OCI-LY1 (cell line): ENCODE results near the gene ESYT2.
"Not testable (repeated sequence)": the region's sequence is repeated elsewhere in the genome, so short reads cannot be mapped to it uniquely, and the experiment has no call there.

Experiments used
- H2AFZ ChIP-seq: fragments of 200-600 bp; sonication (generic), shearing (Covaris generic); 2 replicates; pipeline ENCODE4 v1.6.0; 2014; ENCODE audit warnings: antibody characterized with exemption, mild to moderate bottlenecking, low read length
- H3F3A ChIP-seq: fragments of 200-600 bp; sonication (generic), shearing (Covaris generic); 2 replicates; pipeline ENCODE4 v1.6.0; 2014; ENCODE audit warnings: mild to moderate bottlenecking, antibody characterized with exemption, low read length, moderate library complexity; ENCODE audit not compliant: insufficient read depth
- H3K27ac ChIP-seq: fragments of 200-600 bp; sonication (generic); 2 replicates; pipeline ENCODE4 v1.5.1; 2014; ENCODE audit warnings: low read length, mixed run types, mild to moderate bottlenecking, low read depth; ENCODE audit not compliant: poor library complexity, severe bottlenecking
- H3K27me3 ChIP-seq: fragments of 200-600 bp; sonication (generic); 2 replicates; pipeline ENCODE4 v1.6.0; 2014; ENCODE audit warnings: antibody characterized with exemption, mild to moderate bottlenecking, low read length, moderate library complexity; ENCODE audit not compliant: insufficient read depth
- H3K36me3 ChIP-seq: fragments of 200-600 bp; sonication (generic); 2 replicates; pipeline ENCODE4 v1.6.1; 2014; ENCODE audit warnings: mild to moderate bottlenecking, antibody characterized with exemption, low read length, moderate library complexity, mixed read lengths; ENCODE audit not compliant: insufficient read depth
- H3K4me1 ChIP-seq: fragments of 200-600 bp; sonication (generic); 2 replicates; pipeline ENCODE4 v1.5.1; 2014; ENCODE audit warnings: mild to moderate bottlenecking, low read length, moderate library complexity; ENCODE audit not compliant: insufficient read depth, severe bottlenecking
- H3K4me2 ChIP-seq: fragments of 200-600 bp; sonication (generic), shearing (Covaris generic); 2 replicates; pipeline ENCODE4 v1.6.1; 2014; ENCODE audit warnings: low read length
- H3K4me3 ChIP-seq: fragments of 200-600 bp; sonication (generic); 2 replicates; pipeline ENCODE4 v1.5.1; 2014; ENCODE audit warnings: low read length, low read depth, mild to moderate bottlenecking, mixed read lengths; ENCODE audit not compliant: poor library complexity, severe bottlenecking
- H3K79me2 ChIP-seq: fragments of 200-600 bp; shearing (Covaris generic); 2 replicates; pipeline ENCODE4 v1.6.1; 2016; ENCODE audit warnings: mixed run types, low read length, mixed read lengths; ENCODE audit not compliant: insufficient read depth
- H3K9ac ChIP-seq: fragments of 200-600 bp; sonication (generic), shearing (Covaris generic); 2 replicates; pipeline ENCODE4 v1.6.1; 2014; ENCODE audit warnings: mild to moderate bottlenecking, low read length, mixed read lengths
- H3K9me2 ChIP-seq: fragments of 200-600 bp; sonication (generic), shearing (Covaris generic); 2 replicates; pipeline ENCODE4 v1.6.1; 2014; ENCODE audit warnings: low read depth, mild to moderate bottlenecking, low read length, mixed read lengths
- H3K9me3 ChIP-seq: fragments of 200-600 bp; shearing (Covaris generic); 2 replicates; pipeline ENCODE4 v1.6.1; 2014; ENCODE audit warnings: low read length, mixed read lengths
- H4K20me1 ChIP-seq: fragments of 200-600 bp; sonication (generic), shearing (Covaris generic); 2 replicates; pipeline ENCODE4 v1.6.0; 2016; ENCODE audit warnings: mild to moderate bottlenecking, low read length; ENCODE audit not compliant: insufficient read depth
- EZH2 ChIP-seq: fragments of 200-600 bp; sonication (generic), shearing (Covaris generic); IDR thresholded peaks from 2 replicates; pipeline ENCODE4 v1.8.0; 2017; ENCODE audit warnings: borderline replicate concordance, mixed run types, mild to moderate bottlenecking, antibody characterized with exemption, low read length, moderate library complexity, mixed read lengths
- TF ChIP-seq, protein P1 (sequence below): fragments of 200-600 bp; sonication (generic), shearing (Covaris generic); IDR thresholded peaks from 2 replicates; pipeline ENCODE4 v1.5.1; 2017; ENCODE audit warnings: mild to moderate bottlenecking, antibody characterized with exemption, low read length, moderate library complexity, mixed read lengths

The ESYT2 gene

GRCh38 chr7:158842486-158842885 lies 13.2 kb upstream of the ESYT2 start:
- no peaks in the 10 kb centered on the region for H3K9me2 ChIP-seq

GRCh38 chr7:158840604-158841003 lies 11.3 kb upstream of the ESYT2 start:
- Histone ChIP-seq H3K4me1 (no peaks in the 10 kb centered on the region), H3K27me3 (peaks cover 10% of the 10 kb centered on the region; the same call in 1 of the 2 replicates), H2AFZ (no peak overlapping the region), H3K4me3 (no peak overlapping the region), H3K4me2 (no peak overlapping the region), H3K27ac (no peak overlapping the region), H3K36me3 (no peaks in the 10 kb centered on the region; the same call in 1 of the 2 replicates), H3K9me2 (no peaks in the 10 kb centered on the region), H3K79me2 (no peaks in the 10 kb centered on the region), H3K9ac (no peak overlapping the region), H3F3A (no peaks in the 10 kb centered on the region), H3K9me3 (peaks cover 7% of the 10 kb centered on the region; the same call in 1 of the 2 replicates), H4K20me1 (no peaks in the 10 kb centered on the region)
- TF ChIP-seq EZH2: no peak
- TF ChIP-seq, protein P1, sequence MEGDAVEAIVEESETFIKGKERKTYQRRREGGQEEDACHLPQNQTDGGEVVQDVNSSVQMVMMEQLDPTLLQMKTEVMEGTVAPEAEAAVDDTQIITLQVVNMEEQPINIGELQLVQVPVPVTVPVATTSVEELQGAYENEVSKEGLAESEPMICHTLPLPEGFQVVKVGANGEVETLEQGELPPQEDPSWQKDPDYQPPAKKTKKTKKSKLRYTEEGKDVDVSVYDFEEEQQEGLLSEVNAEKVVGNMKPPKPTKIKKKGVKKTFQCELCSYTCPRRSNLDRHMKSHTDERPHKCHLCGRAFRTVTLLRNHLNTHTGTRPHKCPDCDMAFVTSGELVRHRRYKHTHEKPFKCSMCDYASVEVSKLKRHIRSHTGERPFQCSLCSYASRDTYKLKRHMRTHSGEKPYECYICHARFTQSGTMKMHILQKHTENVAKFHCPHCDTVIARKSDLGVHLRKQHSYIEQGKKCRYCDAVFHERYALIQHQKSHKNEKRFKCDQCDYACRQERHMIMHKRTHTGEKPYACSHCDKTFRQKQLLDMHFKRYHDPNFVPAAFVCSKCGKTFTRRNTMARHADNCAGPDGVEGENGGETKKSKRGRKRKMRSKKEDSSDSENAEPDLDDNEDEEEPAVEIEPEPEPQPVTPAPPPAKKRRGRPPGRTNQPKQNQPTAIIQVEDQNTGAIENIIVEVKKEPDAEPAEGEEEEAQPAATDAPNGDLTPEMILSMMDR: no peak

More at GRCh38 chr7:158842486-158842885, 13.2 kb upstream of the ESYT2 start:
- Histone ChIP-seq H4K20me1 (no peaks in the 10 kb centered on the region), H3K36me3 (no peaks in the 10 kb centered on the region; the same call in 1 of the 2 replicates), H3K9me3 (peaks cover 13% of the 10 kb centered on the region; the same call in 1 of the 2 replicates), H3K4me3 (no peak overlapping the region), H3K27me3 (no peaks in the 10 kb centered on the region; the same call in 1 of the 2 replicates), H3K4me2 (no peak overlapping the region), H3K27ac (no peak overlapping the region), H3K4me1 (no peaks in the 10 kb centered on the region), H3F3A (no peaks in the 10 kb centered on the region), H3K79me2 (no peaks in the 10 kb centered on the region), H2AFZ (no peak overlapping the region), H3K9ac (no peak overlapping the region)
- TF ChIP-seq EZH2: no peak
- TF ChIP-seq, protein P1: no peak

GRCh38 chr7:158839177-158839576 lies 9.9 kb upstream of the ESYT2 start:
- H3K4me3 ChIP-seq, H3F3A ChIP-seq, H3K9me2 ChIP-seq, H4K20me1 ChIP-seq, H3K79me2 ChIP-seq, H3K4me2 ChIP-seq, H3K9ac ChIP-seq, H2AFZ ChIP-seq, H3K27ac ChIP-seq, H3K9me3 ChIP-seq, H3K36me3 ChIP-seq, H3K4me1 ChIP-seq: not testable (repeated sequence)
- H3K27me3 ChIP-seq: peaks cover 10% of the 10 kb centered on the region; the same call in 1 of the 2 replicates
